ENCODE data around the gene DYNC1I1. TPM values are rescaled to one million over a fixed set of nuclear protein-coding genes. Genes with fewer than 3 reads are reported as not detected.

Gene DYNC1I1
- total and polyA plus RNA-seq, 2 donors (not counting 1 experiment from before 2014, with no cell fraction given) = 0.17 to 0.30 TPM

GRCh38 chr7:95755277-95755934 lies 16.9 kb upstream of the DYNC1I1 start:
- Histone ChIP-seq H3K4me1 (ENCODE audit: control insufficient read depth, extremely low read depth, insufficient read depth, low read length) (no peaks in the 10 kb centered on the region), H3K79me2 (ENCODE audit: control insufficient read depth, insufficient read depth, low read length) (no peaks in the 10 kb centered on the region), H4K20me1 (ENCODE audit: control insufficient read depth, extremely low read depth, insufficient read depth, low read length) (no peaks in the 10 kb centered on the region), H3K9ac (ENCODE audit: insufficient read depth, low read length) (no peak overlapping the region), H3K9me3 (ENCODE audit: control insufficient read depth, insufficient read depth, low read depth, low read length) (no peaks in the 10 kb centered on the region), H3K4me3 (replicated peaks in 1 of 4; ENCODE audit: control extremely low read depth in 1 of 4, insufficient read depth in 1 of 4, low read depth in 3 of 4, low read length in 4 of 4) (no peak overlapping the region), H3K36me3 (ENCODE audit: control insufficient read depth, insufficient read depth, low read length) (no peaks in the 10 kb centered on the region), H2AFZ (ENCODE audit: low read length) (no peak overlapping the region), H3K4me2 (ENCODE audit: extremely low read depth, insufficient read depth, low read length) (no peak overlapping the region), H3K27me3 (ENCODE audit: control insufficient read depth, insufficient read depth, low read length) (peaks cover 3% of the 10 kb centered on the region), H3K27ac (ENCODE audit: insufficient read depth, low read length) (no peak overlapping the region)
- DNase-seq (ENCODE audit: low read depth in 2 of 2) = no peak
- TF ChIP-seq CTCF (conservative IDR thresholded peaks at IDR 0.05 in 1 of 2, IDR thresholded peaks at IDR 0.05 in 1 of 2; ENCODE audit: low read depth in 1 of 2, low read length in 2 of 2) (no peak), EZH2 (IDR thresholded peaks at IDR 0.05; ENCODE audit: low read length, missing control alignments) (no peak)

GRCh38 chr7:95758187-95758586 lies 14.2 kb upstream of the DYNC1I1 start:
- no peak overlapping the region for H3K4me3 ChIP-seq (replicated peaks in 1 of 4; ENCODE audit: control extremely low read depth in 1 of 4, insufficient read depth in 1 of 4, low read depth in 3 of 4, low read length in 4 of 4)
- no peaks in the 10 kb centered on the region for H3K4me1 ChIP-seq (ENCODE audit: control insufficient read depth, extremely low read depth, insufficient read depth, low read length)
- H3K79me2 ChIP-seq (ENCODE audit: control insufficient read depth, insufficient read depth, low read length) = no peaks in the 10 kb centered on the region
- no peaks in the 10 kb centered on the region for H4K20me1 ChIP-seq (ENCODE audit: control insufficient read depth, extremely low read depth, insufficient read depth, low read length)
- no peak overlapping the region for H3K4me2 ChIP-seq (ENCODE audit: extremely low read depth, insufficient read depth, low read length)
- no peak overlapping the region for H3K27ac ChIP-seq (ENCODE audit: insufficient read depth, low read length)
- H3K9ac ChIP-seq (ENCODE audit: insufficient read depth, low read length) = no peak overlapping the region
- peaks cover 3% of the 10 kb centered on the region for H3K27me3 ChIP-seq (ENCODE audit: control insufficient read depth, insufficient read depth, low read length)
- no peak for TF ChIP-seq EZH2 (IDR thresholded peaks at IDR 0.05; ENCODE audit: low read length, missing control alignments)
- no peak for TF ChIP-seq CTCF (conservative IDR thresholded peaks at IDR 0.05 in 1 of 2, IDR thresholded peaks at IDR 0.05 in 1 of 2; ENCODE audit: low read depth in 1 of 2, low read length in 2 of 2)
- H3K9me3 ChIP-seq (ENCODE audit: control insufficient read depth, insufficient read depth, low read depth, low read length) = no peaks in the 10 kb centered on the region
- H3K36me3 ChIP-seq (ENCODE audit: control insufficient read depth, insufficient read depth, low read length) = no peaks in the 10 kb centered on the region
- no peak overlapping the region for H2AFZ ChIP-seq (ENCODE audit: low read length)
- DNase-seq (ENCODE audit: low read depth in 2 of 2) = no peak

- Histone ChIP-seq H3K4me1 (ENCODE audit: control insufficient read depth, extremely low read depth, insufficient read depth, low read length) (no peaks in the 10 kb centered on the region), H3K9me3 (ENCODE audit: control insufficient read depth, insufficient read depth, low read depth, low read length) (no peaks in the 10 kb centered on the region), H3K4me2 (ENCODE audit: extremely low read depth, insufficient read depth, low read length) (no peak overlapping the region), H2AFZ (ENCODE audit: low read length) (no peak overlapping the region), H3K27me3 (ENCODE audit: control insufficient read depth, insufficient read depth, low read length) (no peaks in the 10 kb centered on the region), H4K20me1 (ENCODE audit: control insufficient read depth, extremely low read depth, insufficient read depth, low read length) (no peaks in the 10 kb centered on the region), H3K36me3 (ENCODE audit: control insufficient read depth, insufficient read depth, low read length) (no peaks in the 10 kb centered on the region), H3K9ac (ENCODE audit: insufficient read depth, low read length) (no peak overlapping the region), H3K27ac (ENCODE audit: insufficient read depth, low read length) (no peak overlapping the region), H3K4me3 (replicated peaks in 1 of 4; ENCODE audit: control extremely low read depth in 1 of 4, insufficient read depth in 1 of 4, low read depth in 3 of 4, low read length in 4 of 4) (no peak overlapping the region), H3K79me2 (ENCODE audit: control insufficient read depth, insufficient read depth, low read length) (no peaks in the 10 kb centered on the region)
- DNase-seq (ENCODE audit: low read depth in 2 of 2) = no peak
- TF ChIP-seq CTCF (conservative IDR thresholded peaks at IDR 0.05 in 1 of 2, IDR thresholded peaks at IDR 0.05 in 1 of 2; ENCODE audit: low read depth in 1 of 2, low read length in 2 of 2) = no peak
- no peak for TF ChIP-seq EZH2 (IDR thresholded peaks at IDR 0.05; ENCODE audit: low read length, missing control alignments)
Measured at GRCh38 chr7:95766086-95766485, 6.3 kb upstream of the DYNC1I1 start.

All from fibroblast of lung (primary cell).